Central memory CD8-positive, alpha-beta T cell (primary cell): Measurements from ENCODE around the gene OR2T6.
"Not testable (repeated sequence)": the region's sequence is repeated elsewhere in the genome, so short reads cannot be mapped to it uniquely, and the experiment has no call there.

ENCODE experiments used
- ATAC-seq: fragments of 150-1000 bp; cut with Tn5 transposase; replicated peaks from 2 replicates; pipeline ENCODE4 v1.10.0; 2022; ENCODE audit warnings: mild to moderate bottlenecking, moderate FRiP score, moderate number of reproducible peaks; ENCODE audit not compliant: poor library complexity, severe bottlenecking; ENCODE audit errors: extremely low read depth
- DNase-seq, 2 donors: peaks; one replicate each; pipeline ENCODE4 v3.0.0; 2021; ENCODE audit warnings: low spot score in 2 of 2
- H3K27ac Mint-ChIP-seq: one replicate; pipeline ENCODE4 v1.8.0; 2022; ENCODE audit warnings: low read depth, mild to moderate bottlenecking, moderate library complexity, mixed read lengths
- H3K27me3 Mint-ChIP-seq: one replicate; pipeline ENCODE4 v1.8.0; 2022; ENCODE audit warnings: mixed read lengths
- H3K36me3 Mint-ChIP-seq: one replicate; pipeline ENCODE4 v1.8.0; 2022; ENCODE audit warnings: mild to moderate bottlenecking, moderate library complexity, mixed read lengths; ENCODE audit not compliant: insufficient read depth
- H3K4me1 Mint-ChIP-seq: one replicate; pipeline ENCODE4 v1.8.0; 2022; ENCODE audit warnings: mixed read lengths
- H3K4me3 Mint-ChIP-seq: one replicate; pipeline ENCODE4 v1.8.0; 2022; ENCODE audit warnings: mild to moderate bottlenecking, moderate library complexity, mixed read lengths
- H3K9me3 Mint-ChIP-seq: one replicate; pipeline ENCODE4 v1.8.0; 2022; ENCODE audit warnings: mixed read lengths

Gene OR2T6

DNA sequence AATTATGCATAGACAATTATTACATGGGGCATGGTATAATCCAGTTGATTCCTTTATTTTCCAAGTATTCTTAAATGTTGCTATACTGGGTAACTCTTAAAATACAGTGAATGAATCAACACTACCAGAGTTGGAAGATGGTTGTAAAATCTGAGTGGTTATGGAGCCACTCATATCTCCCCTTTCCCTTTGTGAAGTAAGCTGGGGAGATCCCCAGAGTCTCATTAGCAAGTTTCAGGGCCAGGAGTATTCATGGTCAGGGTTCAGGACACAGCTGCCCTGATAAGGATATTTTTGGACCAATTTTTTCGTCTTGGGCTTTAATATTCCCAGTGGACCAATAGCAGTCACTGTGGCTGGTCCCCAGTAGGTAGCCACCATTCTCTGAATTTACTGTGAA, 63.1 kb downstream of the OR2T6 start:
- DNase-seq, H3K36me3 Mint-ChIP-seq, H3K9me3 Mint-ChIP-seq, H3K4me3 Mint-ChIP-seq, H3K27me3 Mint-ChIP-seq, ATAC-seq, H3K4me1 Mint-ChIP-seq, H3K27ac Mint-ChIP-seq: not testable (repeated sequence)

DNA sequence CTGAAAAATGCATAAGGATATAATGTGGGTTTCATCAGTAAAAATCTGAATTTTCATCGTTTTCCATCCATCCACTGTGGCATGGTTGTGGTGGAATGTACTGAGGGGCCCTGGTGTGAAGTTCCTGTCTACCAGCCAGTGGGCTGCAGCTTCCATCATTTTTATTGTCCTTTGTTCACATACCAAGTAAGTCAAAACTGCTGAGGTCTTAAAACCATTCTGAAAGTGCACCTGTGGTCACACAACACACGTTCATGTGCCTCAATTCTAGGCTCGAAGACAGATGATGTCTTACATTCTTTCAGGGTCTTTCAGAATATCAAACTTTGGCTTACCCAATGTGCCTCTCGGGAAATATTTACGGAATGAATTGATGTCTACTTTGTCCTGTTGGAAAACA, 63.7 kb downstream of the OR2T6 start:
- not testable (repeated sequence) for H3K4me3 Mint-ChIP-seq, H3K9me3 Mint-ChIP-seq

More for the DNA sequence above, 63.7 kb downstream of the OR2T6 start:
- H3K27ac Mint-ChIP-seq, H3K4me1 Mint-ChIP-seq, DNase-seq, H3K36me3 Mint-ChIP-seq, H3K27me3 Mint-ChIP-seq, ATAC-seq: not testable (repeated sequence)
